Adrenal gland (tissue), 12 donors: ENCODE results near the gene A1BG. TPM values are rescaled to one million over a fixed set of nuclear protein-coding genes. Genes with fewer than 3 reads are reported as not detected.

Experiments
- DNase-seq, 7 donors: peaks; one replicate each; pipeline ENCODE4 v3.0.0-alpha.2; 2019 to 2020
- H3K27ac ChIP-seq, 5 donors: fragments of 200-600 bp; sonication (generic) in 4 of 5; 1 replicate in 3 of 5; 2 replicates in 2 of 5; pipeline versions ENCODE4 v1.5.1 to v1.8.0; 2016 to 2020; ENCODE audit warnings: mild to moderate bottlenecking in 1 of 5
- H3K27me3 ChIP-seq: fragments of 200-600 bp; 2 replicates; pipeline ENCODE4 v1.8.0; 2021
- H3K36me3 ChIP-seq, 2 donors: fragments of 200-600 bp; replicated peaks in 1 of 2; 1 replicate in 1 of 2; 2 replicates in 1 of 2; pipeline versions ENCODE4 v1.5.1 to v1.8.0; 2018 to 2022
- H3K4me1 ChIP-seq, 2 donors: fragments of 200-600 bp; replicated peaks in 1 of 2; 1 replicate in 1 of 2; 2 replicates in 1 of 2; pipeline versions ENCODE4 v1.5.1 to v1.8.0; 2018 to 2021
- H3K4me3 ChIP-seq, 4 donors: fragments of 200-600 bp; sonication (generic) in 3 of 4; one replicate each; pipeline ENCODE4 v1.5.1; 2016 to 2018
- H3K9me3 ChIP-seq, 3 donors: fragments of 200-600 bp; sonication (generic) in 1 of 3; replicated peaks in 1 of 3; 1 replicate in 2 of 3; 2 replicates in 1 of 3; pipeline versions ENCODE4 v1.5.1 to v1.8.0; 2016 to 2021
- CTCF ChIP-seq, 6 experiments: fragments of 450-650 bp in 4 of 6; fragments of 200-600 bp in 2 of 6; sonication (generic) in 1 of 6; IDR thresholded peaks; 1 replicate in 5 of 6; 2 replicates in 1 of 6; pipeline versions ENCODE4 v1.5.1 to v1.8.0; 2016 to 2021; ENCODE audit warnings: antibody characterized with exemption in 6 of 6, mild to moderate bottlenecking in 2 of 6, moderate library complexity in 1 of 6
- POLR2A ChIP-seq, 2 donors: fragments of 450-650 bp; IDR thresholded peaks; one replicate each; pipeline ENCODE4 v1.6.1; 2017; ENCODE audit warnings: antibody characterized with exemption in 2 of 2, mild to moderate bottlenecking in 2 of 2, moderate library complexity in 1 of 2
- WGBS, 4 donors: extraction: QIAGEN DNeasy Blood & Tissue Kit in 2 of 4; methylation state at CpG; one replicate each; pipeline versions ENCODE4 v1.1.5 to v1.1.7; 2013 to 2017; 5-methylcytosine and 5-hydroxymethylcytosine counted together
- intact Hi-C, 2 donors: fragments of 100-400 bp; cut with DNase I; formaldehyde crosslinking; loops; one replicate each; pipeline versions ENCODE4 v1.14.1 to v1.15.0; 2022 to 2023
- polyA plus RNA-seq, 3 donors: library from polyadenylated mRNA; stranded (reverse); fragments of 200-250 nt in 2 of 3; fragments of 350-450 nt in 1 of 3; fragmentation: Illumina TruSeq in 1 of 3; extraction: RNeasy Lipid Tissue Mini Kit (QIAGEN cat#74804) in 1 of 3; gene quantifications; one replicate each; pipeline ENCODE4 v1.2.3, GENCODE V29; 2013 to 2014
- total RNA-seq, 9 donors: library from RNA; depleted of rRNA in 4 of 9; stranded (reverse); fragments of >200 nt in 4 of 9; fragments of 120-200 nt in 1 of 9; fragmentation: NEBNext Ultra II Directional in 1 of 9; extraction: Animal tissue kit (Norgen Biotek cat#: 25700) in 1 of 9; gene quantifications; one replicate each; pipeline versions ENCODE4 v1.1.0 to v1.2.4, GENCODE V29; 2013 to 2023
- donor health status: healthy with polysubstance abuse.
- donor health status: Bipolar disorder and iron deficiency.
- donor health status: DM: yes; HTN: yes; CAD: no.
- donor health status: DM: no; HTN: no; CAD: no.
- donor health status: DM: no; HTN: no; CAD: no.
- donor health status: DM: yes; HTN: yes; CAD: no.

Gene A1BG
- total and polyA plus RNA-seq, 12 donors: 0.39 to 41.3 (median 6.6) TPM; not detected in 1

GRCh38 chr19:58326501-58326913 is 26.8 kb downstream of the A1BG start:
- TF ChIP-seq POLR2A (IDR thresholded peaks at IDR 0.05) (no peak), CTCF (IDR thresholded peaks at IDR 0.05) (no peak)
- H3K36me3 ChIP-seq: peaks cover 0 to 4% of the 10 kb centered on the region in 2 donors
- H3K4me1 ChIP-seq: peaks cover 0 to 23% of the 10 kb centered on the region in 2 donors
- WGBS, 4 donors: 3 to 10% (median 6%) methylated on average over 7 to 9 of the region's 9 CpGs
- H3K27me3 ChIP-seq: no peaks in the 10 kb centered on the region
- intact Hi-C loops: no loop called here
- H3K9me3 ChIP-seq: no peaks in the 10 kb centered on the region
- H3K27ac ChIP-seq: peak overlapping the region in 4 of 5 donors; percentile 78 to 96 (median 88)
- DNase-seq: no peak
- peak overlapping the region; percentile 40 to 89 (median 64) for H3K4me3 ChIP-seq

- TF ChIP-seq POLR2A (IDR thresholded peaks at IDR 0.05): no peak
- TF ChIP-seq CTCF (IDR thresholded peaks at IDR 0.05): no peak
- 73 to 88% (median 83%) methylated on average over 6 of the region's 6 CpGs for WGBS, 4 donors
- intact Hi-C loops: no loop called here
- no peaks in the 10 kb centered on the region for H3K9me3 ChIP-seq
- no peak overlapping the region for H3K27ac ChIP-seq
- H3K27me3 ChIP-seq: no peaks in the 10 kb centered on the region
- DNase-seq: no peak
- H3K4me3 ChIP-seq: peak overlapping the region in 1 of 4 donors; percentile 64
- H3K36me3 ChIP-seq: peaks cover 0 to 4% of the 10 kb centered on the region in 2 donors
- peaks cover 0 to 23% of the 10 kb centered on the region in 2 donors for H3K4me1 ChIP-seq
These were observed 27.8 kb downstream of the A1BG start for GRCh38 chr19:58325311-58326022.

- Histone ChIP-seq H3K9me3 (no peaks in the 10 kb centered on the region), H3K36me3 (peaks cover 0 to 13% of the 10 kb centered on the region in 2 donors), H3K4me3 (no peak overlapping the region), H3K4me1 (no peaks in the 10 kb centered on the region), H3K27ac (no peak overlapping the region), H3K27me3 (no peaks in the 10 kb centered on the region)
- TF ChIP-seq POLR2A (IDR thresholded peaks at IDR 0.05) (no peak), CTCF (IDR thresholded peaks at IDR 0.05) (no peak)
- intact Hi-C loops: no loop called here
- 93 to 100% (median 95%) methylated on average over 3 to 10 of the region's 10 CpGs for WGBS, 4 donors
- DNase-seq: no peak
These were observed 34.1 kb downstream of the A1BG start for GRCh38 chr19:58319241-58319640.

GRCh38 chr19:58318297-58318696 is 35.0 kb downstream of the A1BG start:
- Histone ChIP-seq H3K27ac (no peak overlapping the region), H3K27me3 (no peaks in the 10 kb centered on the region), H3K4me3 (no peak overlapping the region), H3K36me3 (peaks cover 0 to 20% of the 10 kb centered on the region in 2 donors), H3K4me1 (no peaks in the 10 kb centered on the region), H3K9me3 (no peaks in the 10 kb centered on the region)
- TF ChIP-seq CTCF (IDR thresholded peaks at IDR 0.05) (no peak), POLR2A (IDR thresholded peaks at IDR 0.05) (no peak)
- intact Hi-C loops: no loop called here
- WGBS, 4 donors: 76 to 85% (median 85%) methylated on average over 3 to 4 of the region's 4 CpGs
- no peak for DNase-seq
